ENCODE results near the gene PTPRK. TPM values are rescaled to one million over a fixed set of nuclear protein-coding genes. Genes with fewer than 3 reads are reported as not detected.

The PTPRK gene
- total and polyA plus RNA-seq, 4 experiments from 2014 or later = 0.47 to 1.5 (median 0.61) TPM; not detected in 1

DNA sequence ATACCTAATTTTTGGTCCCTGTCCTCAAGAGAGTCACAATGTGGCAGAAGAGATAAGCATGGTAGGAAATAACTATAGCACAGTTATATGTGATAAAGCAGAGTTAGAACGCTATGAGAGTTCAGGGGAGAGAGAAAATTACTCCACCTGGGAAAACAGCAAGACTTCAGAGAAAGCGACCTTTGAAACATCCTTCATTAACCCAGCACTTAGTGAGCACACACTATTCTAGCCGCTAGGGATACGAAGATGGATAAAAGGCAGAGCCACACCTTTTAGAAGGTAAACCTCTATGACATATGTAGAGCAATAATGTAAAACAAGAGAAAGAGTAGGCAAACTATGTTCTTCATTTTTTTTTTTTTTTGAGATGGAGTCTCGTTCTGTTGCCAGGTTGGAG is 264.3 kb downstream of the PTPRK start:
- Mint-ChIP-seq H3K36me3 (no peaks in the 10 kb centered on the region), H3K27me3 (no peaks in the 10 kb centered on the region), H3K4me3 (no peak overlapping the region), H3K4me1 (peaks cover 24 to 42% (median 29%) of the 10 kb centered on the region in 4 donors), H3K9me3 (peaks cover 0 to 2% (median 0%) of the 10 kb centered on the region in 8 donors), H3K27ac (no peak overlapping the region)
- Histone ChIP-seq H3K4me3 (ENCODE audit: low read length in 2 of 2) (no peak overlapping the region), H3K36me3 (ENCODE audit: insufficient read depth, low read length) (no peaks in the 10 kb centered on the region), H3K27ac (ENCODE audit: low read depth, low read length) (no peak overlapping the region), H3K4me1 (ENCODE audit: insufficient read depth, low read length) (peaks cover 26% of the 10 kb centered on the region), H3K9me3 (ENCODE audit: control insufficient read depth in 1 of 2, low read length in 2 of 2) (no peaks in the 10 kb centered on the region), H3K27me3 (ENCODE audit: insufficient read depth, low read length) (no peaks in the 10 kb centered on the region)
- no peak for DNase-seq
- ChIA-PET POLR2A (ENCODE audit: partially characterized antibody) (no interaction called here), CTCF (ENCODE audit: partially characterized antibody) (no interaction called here)
- intact Hi-C loops (cut with micrococcal nuclease) = no loop called here

DNA sequence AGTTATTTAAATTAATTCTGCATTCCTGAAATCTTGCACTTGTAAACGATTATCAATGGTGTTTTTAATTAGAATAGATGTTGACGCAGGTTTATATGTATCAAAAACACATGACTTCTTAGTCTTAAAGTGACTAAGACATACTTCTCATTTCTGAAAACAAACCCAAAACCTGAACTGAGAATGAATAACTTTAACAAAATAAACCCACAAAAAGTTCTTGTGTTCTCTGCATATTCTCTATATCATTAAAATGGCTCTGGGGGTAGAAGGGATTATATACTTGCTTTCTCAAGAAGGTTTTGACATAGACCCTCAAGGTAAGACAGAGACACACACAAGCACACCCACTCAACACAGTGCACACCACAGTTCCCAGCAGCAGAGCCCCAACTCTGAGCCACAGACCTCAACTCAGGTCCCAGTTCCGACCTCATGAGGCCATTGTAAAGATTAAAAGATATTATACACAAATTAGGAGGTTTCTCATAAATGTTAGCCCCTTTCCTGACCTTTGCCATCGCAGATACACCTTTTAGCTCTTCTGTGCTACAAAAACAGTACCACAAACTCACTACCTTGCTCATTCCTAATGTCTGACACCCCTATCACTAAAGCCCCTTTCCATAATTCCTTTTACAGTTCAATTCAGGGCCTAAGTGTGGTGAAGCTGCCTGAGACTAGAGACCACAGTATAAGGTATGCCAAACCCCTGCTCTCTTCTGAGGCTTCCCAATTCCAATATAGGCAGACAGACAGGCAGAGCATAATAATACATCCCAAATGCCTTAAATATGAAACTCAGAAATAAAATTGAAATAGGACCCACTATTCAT is 267.8 kb downstream of the PTPRK start:
- H3K27ac Mint-ChIP-seq = peak overlapping the region in 2 of 7 donors; percentile 6 to 15
- no peaks in the 10 kb centered on the region for H3K27me3 ChIP-seq (ENCODE audit: insufficient read depth, low read length)
- ChIA-PET POLR2A (ENCODE audit: partially characterized antibody) (no interaction called here), CTCF (ENCODE audit: partially characterized antibody) (no interaction called here)
- H3K27me3 Mint-ChIP-seq = no peaks in the 10 kb centered on the region
- no peaks in the 10 kb centered on the region for H3K36me3 Mint-ChIP-seq
- peaks cover 0 to 4% (median 0%) of the 10 kb centered on the region in 8 donors for H3K9me3 Mint-ChIP-seq
- intact Hi-C loops (cut with micrococcal nuclease) = no loop called here
- peaks cover 0 to 15% (median 7%) of the 10 kb centered on the region in 4 donors for H3K4me1 Mint-ChIP-seq
- H3K4me1 ChIP-seq (ENCODE audit: insufficient read depth, low read length) = peaks cover 4% of the 10 kb centered on the region
- no peak for DNase-seq
- H3K4me3 ChIP-seq (ENCODE audit: low read length in 2 of 2) = no peak overlapping the region
- peak overlapping the region in 1 of 8 donors; percentile 54 for H3K4me3 Mint-ChIP-seq
- H3K27ac ChIP-seq (ENCODE audit: low read depth, low read length) = no peak overlapping the region
- no peaks in the 10 kb centered on the region for H3K36me3 ChIP-seq (ENCODE audit: insufficient read depth, low read length)
- no peaks in the 10 kb centered on the region for H3K9me3 ChIP-seq (ENCODE audit: control insufficient read depth in 1 of 2, low read length in 2 of 2)

DNA sequence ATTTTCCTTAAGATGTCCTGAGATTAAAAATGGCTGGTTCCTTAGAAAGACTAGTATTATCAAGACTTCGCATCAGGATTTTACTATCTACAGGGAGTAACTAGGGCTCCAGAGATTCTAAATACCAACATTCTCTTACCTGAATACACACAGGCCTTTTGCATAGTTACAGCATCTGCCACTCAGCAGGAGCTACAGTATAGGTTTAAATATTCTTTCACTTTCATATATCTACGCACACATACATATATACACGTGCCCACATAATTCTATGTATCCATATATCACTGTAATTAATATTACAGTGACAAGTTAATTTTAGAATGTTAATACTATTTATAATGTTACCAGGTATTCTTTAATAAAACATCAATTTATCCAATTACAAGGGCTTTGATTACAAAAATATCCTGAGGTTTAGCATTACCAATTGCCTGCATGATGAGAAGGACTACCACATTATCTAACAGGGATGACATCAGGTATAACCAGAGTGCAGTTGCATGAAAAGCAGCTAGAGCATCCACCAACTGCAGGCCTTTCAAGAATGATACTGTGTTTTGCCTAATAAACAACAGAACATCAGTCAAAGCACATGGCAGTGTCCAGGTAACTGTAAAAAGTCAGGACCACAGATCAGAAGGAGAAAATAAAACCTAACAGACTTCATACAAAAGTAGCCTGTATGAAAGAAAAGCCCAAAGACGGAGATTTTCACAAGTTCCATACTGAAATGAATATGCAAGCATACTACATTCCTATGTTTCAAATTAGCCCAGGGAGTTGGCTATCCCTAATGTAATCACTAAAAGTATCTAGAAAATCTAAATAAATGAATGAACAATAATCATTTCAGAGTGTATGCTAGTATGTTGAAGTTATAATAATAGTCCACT is 268.7 kb downstream of the PTPRK start:
- intact Hi-C loops (cut with micrococcal nuclease) = no loop called here
- DNase-seq = no peak
- Histone ChIP-seq H3K27ac (ENCODE audit: low read depth, low read length) (no peak overlapping the region), H3K9me3 (ENCODE audit: control insufficient read depth in 1 of 2, low read length in 2 of 2) (no peaks in the 10 kb centered on the region), H3K36me3 (ENCODE audit: insufficient read depth, low read length) (no peaks in the 10 kb centered on the region), H3K4me3 (ENCODE audit: low read length in 2 of 2) (no peak overlapping the region), H3K4me1 (ENCODE audit: insufficient read depth, low read length) (peaks cover 4% of the 10 kb centered on the region), H3K27me3 (ENCODE audit: insufficient read depth, low read length) (no peaks in the 10 kb centered on the region)
- H3K27me3 Mint-ChIP-seq = no peaks in the 10 kb centered on the region
- H3K27ac Mint-ChIP-seq = no peak overlapping the region
- ChIA-PET POLR2A (ENCODE audit: partially characterized antibody) (no interaction called here), CTCF (ENCODE audit: partially characterized antibody) (no interaction called here)
- H3K36me3 Mint-ChIP-seq = no peaks in the 10 kb centered on the region
- H3K4me3 Mint-ChIP-seq = no peak overlapping the region
- peaks cover 0 to 15% (median 7%) of the 10 kb centered on the region in 4 donors for H3K4me1 Mint-ChIP-seq
- H3K9me3 Mint-ChIP-seq = peaks cover 0 to 4% (median 0%) of the 10 kb centered on the region in 8 donors

DNA sequence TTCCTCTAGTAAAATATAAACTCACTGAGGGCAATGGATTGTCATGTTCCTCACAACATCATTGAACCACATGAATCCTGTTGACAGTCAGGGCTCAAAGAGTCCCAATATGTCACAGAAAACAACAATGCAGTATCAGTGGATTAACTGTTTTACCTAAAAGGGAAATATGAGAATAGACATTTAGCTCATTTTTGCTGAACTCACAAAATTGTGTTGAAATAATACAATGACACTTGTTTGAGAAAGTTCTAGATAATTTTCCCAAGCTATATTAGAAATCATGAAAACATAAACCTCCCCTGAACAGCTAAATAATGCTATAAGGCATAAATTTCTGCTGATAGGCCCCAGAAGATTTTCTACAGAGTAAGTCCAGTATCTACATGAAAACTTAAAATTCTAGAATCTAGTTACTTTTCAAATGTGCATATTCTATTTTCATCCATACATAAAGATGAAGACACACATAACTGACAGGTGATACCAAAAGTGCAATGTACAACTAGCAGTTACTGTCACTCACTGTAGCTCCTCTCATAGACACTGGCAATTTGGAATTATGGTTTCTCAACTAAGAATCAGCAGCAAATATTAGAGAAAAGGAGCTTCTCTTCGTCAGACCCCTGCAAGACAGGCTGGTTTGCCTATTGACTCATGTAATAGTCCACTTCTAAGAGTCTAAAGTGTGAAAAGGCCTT is 269.9 kb downstream of the PTPRK start:
- Histone ChIP-seq H3K27ac (ENCODE audit: low read depth, low read length) (no peak overlapping the region), H3K9me3 (ENCODE audit: control insufficient read depth in 1 of 2, low read length in 2 of 2) (no peaks in the 10 kb centered on the region), H3K4me3 (ENCODE audit: low read length in 2 of 2) (no peak overlapping the region), H3K4me1 (ENCODE audit: insufficient read depth, low read length) (peaks cover 4% of the 10 kb centered on the region), H3K36me3 (ENCODE audit: insufficient read depth, low read length) (no peaks in the 10 kb centered on the region), H3K27me3 (ENCODE audit: insufficient read depth, low read length) (no peaks in the 10 kb centered on the region)
- peaks cover 0 to 4% (median 0%) of the 10 kb centered on the region in 8 donors for H3K9me3 Mint-ChIP-seq
- H3K4me3 Mint-ChIP-seq = no peak overlapping the region
- intact Hi-C loops (cut with micrococcal nuclease) = no loop called here
- no peaks in the 10 kb centered on the region for H3K36me3 Mint-ChIP-seq
- H3K27me3 Mint-ChIP-seq = no peaks in the 10 kb centered on the region
- ChIA-PET CTCF (ENCODE audit: partially characterized antibody) (no interaction called here), POLR2A (ENCODE audit: partially characterized antibody) (no interaction called here)
- no peak for DNase-seq
- no peak overlapping the region for H3K27ac Mint-ChIP-seq
- peaks cover 0 to 15% (median 6%) of the 10 kb centered on the region in 4 donors for H3K4me1 Mint-ChIP-seq

DNA sequence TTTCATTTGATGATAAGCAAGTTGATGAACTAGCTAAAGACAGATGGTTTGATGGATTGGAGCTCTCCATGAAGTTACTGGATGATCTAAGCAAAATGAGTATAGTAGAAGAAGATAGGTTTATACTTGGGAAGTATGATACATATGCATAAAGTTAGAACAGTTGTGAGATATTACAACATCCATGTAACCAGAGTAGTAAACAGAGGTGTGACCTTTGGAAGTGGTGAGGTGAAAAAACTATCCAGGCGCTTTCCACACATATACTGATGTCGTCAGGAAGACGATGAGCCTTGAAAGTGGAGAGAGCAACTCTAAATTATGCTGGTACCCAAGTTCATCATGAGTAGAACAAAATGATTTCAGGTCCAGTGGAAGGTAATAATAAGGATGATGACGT is 271.0 kb downstream of the PTPRK start:
- no peaks in the 10 kb centered on the region for H3K9me3 ChIP-seq (ENCODE audit: control insufficient read depth in 1 of 2, low read length in 2 of 2)
- POLR2A ChIA-PET (ENCODE audit: partially characterized antibody) = no interaction called here
- no peaks in the 10 kb centered on the region for H3K27me3 ChIP-seq (ENCODE audit: insufficient read depth, low read length)
- H3K27ac ChIP-seq (ENCODE audit: low read depth, low read length) = no peak overlapping the region
- peaks cover 0 to 4% (median 0%) of the 10 kb centered on the region in 8 donors for H3K9me3 Mint-ChIP-seq
- intact Hi-C loops (cut with micrococcal nuclease) = no loop called here
- H3K4me3 ChIP-seq (ENCODE audit: low read length in 2 of 2) = no peak overlapping the region
- no peak overlapping the region for H3K27ac Mint-ChIP-seq
- H3K4me1 Mint-ChIP-seq = peaks cover 0 to 15% (median 6%) of the 10 kb centered on the region in 4 donors
- CTCF ChIA-PET (ENCODE audit: partially characterized antibody) = interaction anchor here (1.4 kb wide), 1 partner anchor 394 kb away, joined by 3 read pairs; no protein-coding TSS in a partner anchor
- no peaks in the 10 kb centered on the region for H3K36me3 Mint-ChIP-seq
- no peaks in the 10 kb centered on the region for H3K27me3 Mint-ChIP-seq
- H3K4me1 ChIP-seq (ENCODE audit: insufficient read depth, low read length) = peaks cover 4% of the 10 kb centered on the region
- no peaks in the 10 kb centered on the region for H3K36me3 ChIP-seq (ENCODE audit: insufficient read depth, low read length)
- DNase-seq = no peak
- no peak overlapping the region for H3K4me3 Mint-ChIP-seq

DNA sequence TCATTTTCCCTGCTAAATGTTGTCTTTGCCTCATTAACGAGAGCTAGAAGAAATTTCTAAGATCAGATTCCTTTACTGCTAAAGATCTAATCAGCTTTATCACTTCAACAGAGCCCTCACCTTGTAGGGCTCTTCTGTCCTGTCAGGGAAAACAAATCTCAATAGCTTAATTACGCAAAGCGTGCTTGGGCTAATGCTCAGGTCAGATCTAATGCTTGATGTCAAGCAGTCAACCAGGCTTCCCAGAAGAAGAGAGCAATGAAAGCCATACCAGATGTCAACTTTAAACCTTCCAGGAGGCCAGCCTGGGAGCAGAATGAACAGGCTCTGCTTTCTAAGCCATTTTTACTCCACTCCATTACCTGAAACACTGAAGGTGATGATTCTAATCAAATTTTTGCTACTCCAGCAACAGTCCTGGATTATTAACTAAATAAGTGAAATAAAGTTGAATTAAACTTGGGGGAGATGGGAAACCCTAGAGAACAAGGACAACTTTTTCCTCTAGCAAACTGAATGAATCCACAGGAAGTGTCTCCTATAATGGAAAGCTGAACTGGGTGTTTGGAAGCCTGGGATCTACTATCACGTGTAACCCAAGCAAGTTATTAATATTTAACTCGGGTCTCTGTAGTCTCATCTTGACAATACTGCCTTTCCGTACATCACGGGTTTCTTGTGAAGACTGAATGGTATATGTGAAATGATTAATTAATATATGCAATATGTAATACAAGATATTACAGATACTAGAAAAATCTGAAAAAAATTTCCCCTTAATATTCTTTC is 273.7 kb downstream of the PTPRK start:
- POLR2A ChIA-PET (ENCODE audit: partially characterized antibody) = no interaction called here
- peaks cover 0 to 4% (median 0%) of the 10 kb centered on the region in 8 donors for H3K9me3 Mint-ChIP-seq
- no peak overlapping the region for H3K4me3 Mint-ChIP-seq
- no peaks in the 10 kb centered on the region for H3K9me3 ChIP-seq (ENCODE audit: control insufficient read depth in 1 of 2, low read length in 2 of 2)
- intact Hi-C loops (cut with micrococcal nuclease) = no loop called here
- no peak overlapping the region for H3K27ac Mint-ChIP-seq
- H3K27me3 ChIP-seq (ENCODE audit: insufficient read depth, low read length) = no peaks in the 10 kb centered on the region
- no peak overlapping the region for H3K27ac ChIP-seq (ENCODE audit: low read depth, low read length)
- CTCF ChIA-PET (ENCODE audit: partially characterized antibody) = no interaction called here
- no peak for DNase-seq
- no peaks in the 10 kb centered on the region for H3K36me3 Mint-ChIP-seq
- peaks cover 0 to 1% (median 0%) of the 10 kb centered on the region in 4 donors for H3K4me1 Mint-ChIP-seq
- no peak overlapping the region for H3K4me3 ChIP-seq (ENCODE audit: low read length in 2 of 2)
- H3K36me3 ChIP-seq (ENCODE audit: insufficient read depth, low read length) = no peaks in the 10 kb centered on the region
- no peaks in the 10 kb centered on the region for H3K4me1 ChIP-seq (ENCODE audit: insufficient read depth, low read length)
- no peaks in the 10 kb centered on the region for H3K27me3 Mint-ChIP-seq
